HG02798 (cell line): Measurements from ENCODE around the gene DCP1B.

ENCODE experiments used
- ATAC-seq: cut with Tn5 transposase; IDR thresholded peaks from one replicate; pipeline ENCODE4 v1.9.1; 2021; ENCODE audit warnings: mild to moderate bottlenecking; ENCODE audit not compliant: unreplicated experiment, poor library complexity

DCP1B gene

GRCh38 chr12:1911598-1912575, 92.4 kb downstream of the DCP1B start:
- no peak for ATAC-seq

- no peak for ATAC-seq
These were observed 93.8 kb downstream of the DCP1B start for GRCh38 chr12:1910468-1910867.

- ATAC-seq, result no peak
These were observed 95.5 kb downstream of the DCP1B start for GRCh38 chr12:1908758-1909157.

GRCh38 chr12:1907652-1908611, 96.3 kb downstream of the DCP1B start:
- ATAC-seq, result no peak

- ATAC-seq, result no peak
These were observed 97.7 kb downstream of the DCP1B start for GRCh38 chr12:1906579-1906978.

GRCh38 chr12:1904875-1905274, 99.4 kb downstream of the DCP1B start:
- no peak for ATAC-seq

GRCh38 chr12:1896964-1897363, 107.3 kb downstream of the DCP1B start:
- ATAC-seq, result no peak
